Inferior parietal cortex (tissue), 1 donor: ENCODE data around the gene CHD1.
A peak's percentile ranks its signal among the peaks of the same experiment; 100 is the strongest.
"Not testable (repeated sequence)": the region's sequence is repeated elsewhere in the genome, so short reads cannot be mapped to it uniquely, and the experiment has no call there.

Experiments used
- DNase-seq: peaks from one replicate; pipeline ENCODE4 v3.0.0-alpha.2; 2016; ENCODE audit errors: extremely low spot score

Gene CHD1

GRCh38 chr5:98928873-98929709 lies at the start of gene CHD1:
Gene CHD1 (minus strand): TSS chr5:98929007. CDS start chr5:98926386, 2,621 bp downstream.
- peak; percentile 94 for DNase-seq

GRCh38 chr5:98978528-98978927 lies 49.7 kb upstream of the CHD1 start:
- no peak for DNase-seq

DNA sequence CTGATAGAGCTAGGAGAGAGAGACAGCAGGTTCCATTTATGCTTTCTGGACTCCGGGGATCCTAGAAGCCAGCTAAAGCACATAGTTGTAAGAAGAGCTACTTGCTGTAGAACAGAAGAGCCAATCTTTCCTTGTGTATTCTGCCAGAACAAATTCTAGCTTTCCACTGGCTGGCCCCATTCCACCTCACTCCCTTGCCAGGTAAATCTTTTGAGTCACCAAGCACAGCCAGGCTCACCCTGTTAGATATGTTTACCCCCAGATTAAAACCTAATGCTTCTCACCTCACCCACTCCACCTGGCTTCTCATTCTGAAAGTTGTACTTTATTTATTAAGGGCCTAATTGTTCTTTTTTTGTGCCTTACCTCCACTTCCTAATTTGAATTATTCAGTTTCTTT lies 48.9 kb upstream of the CHD1 start:
- no peak for DNase-seq

GRCh38 chr5:98975682-98976407 lies 47.0 kb upstream of the CHD1 start:
- no peak for DNase-seq

DNA sequence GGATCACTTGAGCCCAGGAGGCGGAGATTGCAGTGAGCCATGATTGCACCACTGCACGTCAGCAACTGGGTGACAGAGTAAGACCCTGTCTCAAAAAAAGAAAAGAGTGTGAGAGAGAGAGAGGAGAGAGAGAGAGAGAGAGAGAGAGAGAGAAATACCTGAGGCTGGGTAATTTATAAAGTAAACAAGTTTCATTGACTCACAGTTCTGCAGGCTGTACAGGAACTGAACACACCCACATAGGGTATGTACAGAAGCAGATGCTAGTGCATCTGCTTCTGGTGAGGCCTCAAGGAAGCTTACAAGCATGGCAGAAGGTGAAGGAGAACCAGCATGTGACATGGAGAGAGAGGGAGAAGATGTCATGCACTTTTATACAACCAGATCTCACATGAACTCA lies 46.4 kb upstream of the CHD1 start:
- DNase-seq = no peak

DNA sequence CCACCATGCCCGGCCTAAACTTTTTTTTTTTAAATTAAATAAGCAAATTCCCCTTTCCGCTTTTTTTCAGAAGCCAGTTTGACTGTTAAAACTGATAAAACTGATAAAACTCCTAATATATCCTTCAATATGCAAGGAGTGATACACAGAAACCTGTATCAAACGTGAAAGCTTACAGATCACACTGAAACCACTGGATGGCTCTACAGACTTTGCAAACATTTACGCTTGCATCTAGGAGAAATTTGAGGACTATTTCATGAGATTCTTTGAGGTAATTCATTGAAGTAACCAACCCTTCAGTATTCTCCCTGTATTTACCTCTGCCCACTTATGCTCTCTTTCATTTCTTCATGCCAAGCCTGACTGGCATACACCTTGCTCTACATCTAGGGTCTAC lies 40.6 kb upstream of the CHD1 start:
- DNase-seq = no peak

- no peak for DNase-seq
These were observed 39.3 kb upstream of the CHD1 start for GRCh38 chr5:98968056-98968564.

DNA sequence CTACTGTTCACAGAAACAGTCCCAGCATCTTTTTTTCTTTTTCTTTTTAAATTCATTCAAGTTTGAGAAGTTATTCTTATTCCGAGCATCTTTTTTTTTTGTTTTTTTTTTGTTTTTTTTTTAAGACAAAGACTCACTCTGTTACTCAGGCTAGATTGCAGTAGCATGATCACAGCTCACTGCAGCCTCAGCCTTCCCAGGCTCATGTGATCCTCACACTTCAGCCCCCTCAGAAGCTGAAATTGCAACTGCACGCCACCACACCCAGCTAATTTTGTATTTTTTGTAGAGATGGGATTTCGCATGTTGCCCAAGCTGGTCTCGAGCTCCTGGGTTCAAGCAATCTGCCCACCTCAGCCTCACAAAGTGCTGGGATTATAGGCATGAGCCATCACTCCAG lies 36.4 kb upstream of the CHD1 start:
- no peak for DNase-seq

DNA sequence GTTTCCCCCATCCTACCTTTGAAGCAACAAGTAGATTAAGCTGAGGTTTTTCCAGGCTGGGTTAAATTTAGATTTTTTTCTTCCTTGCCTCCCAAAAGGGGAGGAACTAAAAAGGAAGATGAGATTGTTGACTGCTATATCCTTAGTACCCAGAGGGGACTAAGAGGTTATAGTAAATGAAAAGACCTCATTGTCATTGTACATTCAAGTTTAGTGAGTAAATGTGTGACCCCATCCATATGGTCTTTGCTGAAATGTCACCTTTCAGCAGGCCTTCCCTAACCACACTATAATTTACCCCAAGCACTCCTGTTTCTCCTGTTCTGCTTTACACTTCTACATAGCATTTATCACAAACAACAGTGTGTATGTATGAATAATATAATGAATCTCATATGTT lies 35.8 kb upstream of the CHD1 start:
- DNase-seq = no peak

GRCh38 chr5:98963019-98963418 lies 34.2 kb upstream of the CHD1 start:
- DNase-seq = no peak

DNA sequence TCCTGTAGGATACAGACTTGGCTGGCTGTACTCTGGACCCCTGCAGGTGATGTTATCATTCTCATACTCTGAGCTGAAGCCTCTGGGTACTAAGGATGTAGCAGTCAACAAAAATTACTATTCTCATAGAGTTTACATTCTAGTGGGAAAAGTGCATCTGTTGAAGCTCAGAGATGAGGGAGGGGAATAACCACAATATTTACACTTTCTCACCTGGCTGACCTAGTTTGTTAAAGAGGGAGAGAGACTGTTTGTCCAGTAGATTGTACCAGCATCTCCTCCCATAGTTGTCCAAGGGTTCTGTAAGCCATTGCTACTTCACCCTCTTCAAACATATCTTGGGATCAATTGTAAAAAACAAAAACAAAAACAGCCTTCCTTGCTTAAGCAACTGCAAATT lies 33.8 kb upstream of the CHD1 start:
- DNase-seq = no peak

- DNase-seq = no peak
These were observed 33.0 kb upstream of the CHD1 start for GRCh38 chr5:98961665-98962344.

GRCh38 chr5:98957307-98957706 lies 28.5 kb upstream of the CHD1 start:
- no peak for DNase-seq

DNA sequence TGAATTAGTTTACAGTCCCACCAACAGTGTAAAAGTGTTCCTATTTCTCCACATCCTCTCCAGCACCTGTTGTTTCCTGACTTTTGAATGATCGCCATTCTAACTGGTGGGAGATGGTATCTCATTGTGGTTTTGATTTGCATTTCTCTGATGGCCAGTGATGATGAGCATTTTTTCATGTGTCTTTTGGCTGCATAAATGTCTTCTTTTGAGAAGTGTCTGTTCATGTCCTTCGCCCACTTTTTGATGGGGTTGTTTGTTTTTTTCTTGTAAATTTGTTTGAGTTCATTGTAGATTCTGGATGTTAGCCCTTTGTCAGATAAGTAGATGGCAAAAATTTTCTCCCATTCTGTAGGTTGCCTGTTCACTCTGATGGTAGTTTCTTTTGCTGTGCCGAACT lies 27.1 kb upstream of the CHD1 start:
- not testable (repeated sequence) for DNase-seq

- DNase-seq = not testable (repeated sequence)
These were observed 26.7 kb upstream of the CHD1 start for GRCh38 chr5:98955471-98955870.

DNA sequence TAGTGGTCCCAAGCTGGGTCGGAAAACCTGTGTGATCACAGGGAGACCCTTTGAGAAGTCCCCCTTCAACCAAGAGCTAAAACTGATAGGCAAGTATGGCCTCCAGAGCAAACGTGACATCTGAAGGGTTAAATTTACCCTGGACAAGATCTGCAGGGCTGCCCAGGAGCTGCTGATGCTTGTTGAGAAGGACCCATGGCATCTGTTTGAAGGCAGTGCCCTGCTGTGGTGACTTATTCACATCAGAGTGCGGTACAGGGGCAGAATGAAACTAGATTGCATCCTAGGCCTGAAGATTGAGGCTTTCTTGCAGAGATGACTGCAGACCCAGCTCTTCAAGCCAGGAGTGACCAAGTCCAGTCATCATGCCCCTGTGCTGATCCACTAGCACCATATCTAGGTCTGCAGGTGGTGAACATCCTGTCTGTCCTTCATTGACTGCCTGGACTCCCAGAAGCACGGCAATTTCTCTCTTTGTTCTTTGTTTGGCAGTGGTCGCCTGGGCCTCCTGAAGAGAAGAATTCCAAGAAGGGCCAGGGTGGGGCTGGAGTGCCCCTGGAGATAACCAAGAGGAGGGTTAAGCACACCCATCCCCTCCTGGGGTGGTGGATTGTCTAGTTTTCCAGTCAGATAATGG lies 25.7 kb upstream of the CHD1 start:
- no peak for DNase-seq

GRCh38 chr5:98942847-98943246 lies 14.0 kb upstream of the CHD1 start:
- DNase-seq = no peak

DNA sequence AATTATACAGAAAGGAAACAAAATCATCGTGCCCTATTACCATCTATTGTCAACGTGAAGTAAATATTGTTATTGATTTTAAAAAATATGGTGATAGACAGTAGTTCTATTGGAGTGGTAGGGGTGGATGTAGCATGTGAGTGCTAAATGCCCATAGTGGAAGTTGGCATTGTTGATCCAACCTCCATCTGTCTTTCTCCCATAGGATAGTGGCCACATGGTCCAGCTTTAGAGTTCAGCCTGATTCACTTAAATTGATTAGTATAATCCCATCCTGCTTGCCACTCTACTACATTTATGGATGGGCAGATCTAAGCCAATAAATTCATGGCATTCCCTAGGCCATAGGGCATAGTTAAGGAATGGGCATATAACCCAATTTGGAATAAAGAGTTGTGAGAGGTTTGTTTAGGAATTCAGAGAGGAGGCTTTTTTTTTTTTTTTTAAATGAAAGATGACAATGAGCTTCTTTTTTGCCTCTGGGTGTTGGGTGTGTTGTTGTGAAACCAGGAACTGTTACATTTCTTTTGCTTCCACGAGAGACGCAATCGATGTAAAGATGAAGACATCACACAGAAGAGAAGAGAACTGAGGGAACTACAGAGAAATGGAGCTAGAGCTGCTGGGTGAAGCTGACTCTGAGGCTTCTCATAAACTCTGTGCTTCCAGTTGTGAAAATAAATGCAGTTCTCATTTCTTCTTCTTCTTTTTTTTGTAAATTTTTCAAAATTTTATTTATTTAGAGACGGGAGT lies 12.5 kb upstream of the CHD1 start:
- no peak for DNase-seq

DNA sequence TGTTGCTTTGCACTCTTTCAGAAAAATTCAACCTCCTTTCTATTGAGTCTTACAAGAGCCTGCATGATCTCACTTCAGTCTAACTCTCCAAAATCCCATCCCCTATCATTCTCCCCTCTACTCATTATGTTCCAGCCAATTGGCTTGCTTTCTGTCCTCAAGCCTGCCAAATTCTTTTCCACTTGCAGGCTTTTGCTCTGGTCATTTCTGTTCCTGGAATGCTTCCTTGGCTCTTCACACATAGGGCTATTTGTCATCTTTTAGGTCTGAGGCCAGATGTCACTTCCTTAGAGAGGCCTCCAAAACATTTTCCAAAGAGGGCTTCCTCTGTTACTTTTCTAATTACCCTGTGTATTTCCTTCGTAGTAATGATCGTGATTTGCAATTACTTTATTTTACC lies 11.8 kb upstream of the CHD1 start:
- no peak for DNase-seq

DNA sequence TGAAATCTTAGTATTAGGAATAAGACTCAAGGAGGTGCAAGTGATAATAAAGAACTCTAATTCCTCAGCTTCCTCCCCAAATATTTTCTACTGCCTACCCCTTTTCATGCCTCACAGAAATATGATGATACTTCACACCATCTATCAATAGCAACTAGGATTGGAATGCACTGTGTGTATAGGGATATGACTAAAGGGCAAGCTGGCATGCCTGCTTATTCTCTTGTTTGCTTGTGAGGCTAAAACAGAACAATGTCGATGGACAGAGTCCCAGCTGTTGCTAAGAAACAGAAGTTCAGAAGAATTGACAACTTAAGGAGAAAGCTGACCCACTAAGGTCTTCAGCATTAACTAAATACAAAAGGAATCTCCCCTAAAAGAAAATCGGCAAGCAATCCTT lies 9.7 kb upstream of the CHD1 start:
- no peak for DNase-seq
